ENCODE measurements around the gene MEIS2. TPM values are rescaled to one million over a fixed set of nuclear protein-coding genes. Genes with fewer than 3 reads are reported as not detected.

The MEIS2 gene
- total RNA-seq, 1 donor, result 0.21 TPM

- Histone ChIP-seq H3K4me1 (ENCODE audit: insufficient read depth, low read length) (no peaks in the 10 kb centered on the region), H3K4me3 (ENCODE audit: low read length) (no peak overlapping the region), H3K9me3 (ENCODE audit: low read depth, low read length) (no peaks in the 10 kb centered on the region), H3K27me3 (ENCODE audit: insufficient read depth, low read length) (peaks cover 87% of the 10 kb centered on the region)
Measured at GRCh38 chr15:36877294-36877693, 223.1 kb downstream of the MEIS2 start.

DNA sequence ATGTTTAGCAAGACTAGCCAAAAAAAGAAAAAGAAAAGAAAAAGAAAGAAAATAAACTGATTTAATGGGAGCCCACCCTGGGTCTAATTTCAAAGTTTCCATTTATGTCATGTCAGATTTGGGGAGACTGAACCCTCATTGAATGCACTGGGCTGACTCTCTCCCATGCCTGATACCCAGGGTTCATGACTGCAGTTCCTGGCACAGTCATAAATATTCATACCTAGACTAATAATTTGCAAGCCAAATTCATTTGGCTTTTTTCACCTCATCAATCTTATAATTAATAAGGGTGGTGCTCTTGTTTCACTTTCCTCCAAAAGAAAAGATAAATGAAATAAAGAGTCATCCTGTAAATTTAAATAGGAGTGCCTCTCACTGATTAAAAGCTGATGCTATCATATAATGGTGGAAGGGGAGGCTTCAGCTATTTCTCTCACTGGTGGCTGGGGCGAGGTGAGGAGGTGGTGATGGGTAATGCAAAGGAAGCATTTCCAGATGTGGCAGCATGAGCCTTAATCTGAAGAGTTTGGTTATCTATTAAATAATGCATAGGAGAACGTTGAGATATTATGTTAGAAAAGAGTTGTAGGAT lies 224.5 kb downstream of the MEIS2 start:
- H3K4me1 ChIP-seq (ENCODE audit: insufficient read depth, low read length), result no peaks in the 10 kb centered on the region
- H3K4me3 ChIP-seq (ENCODE audit: low read length), result no peak overlapping the region
- peaks cover 75% of the 10 kb centered on the region for H3K27me3 ChIP-seq (ENCODE audit: insufficient read depth, low read length)
- H3K9me3 ChIP-seq (ENCODE audit: low read depth, low read length), result no peaks in the 10 kb centered on the region

GRCh38 chr15:36874930-36875329 lies 225.4 kb downstream of the MEIS2 start:
- Histone ChIP-seq H3K4me1 (ENCODE audit: insufficient read depth, low read length) (no peaks in the 10 kb centered on the region), H3K27me3 (ENCODE audit: insufficient read depth, low read length) (peaks cover 66% of the 10 kb centered on the region), H3K9me3 (ENCODE audit: low read depth, low read length) (no peaks in the 10 kb centered on the region), H3K4me3 (ENCODE audit: low read length) (no peak overlapping the region)

GRCh38 chr15:36867436-36867835 lies 232.9 kb downstream of the MEIS2 start:
- no peak overlapping the region for H3K4me3 ChIP-seq (ENCODE audit: low read length)
- peaks cover 3% of the 10 kb centered on the region for H3K27me3 ChIP-seq (ENCODE audit: insufficient read depth, low read length)
- no peaks in the 10 kb centered on the region for H3K9me3 ChIP-seq (ENCODE audit: low read depth, low read length)
- no peaks in the 10 kb centered on the region for H3K4me1 ChIP-seq (ENCODE audit: insufficient read depth, low read length)

- Histone ChIP-seq H3K4me1 (ENCODE audit: insufficient read depth, low read length) (no peaks in the 10 kb centered on the region), H3K27me3 (ENCODE audit: insufficient read depth, low read length) (peaks cover under 1% of the 10 kb centered on the region), H3K4me3 (ENCODE audit: low read length) (no peak overlapping the region), H3K9me3 (ENCODE audit: low read depth, low read length) (no peaks in the 10 kb centered on the region)
Measured at GRCh38 chr15:36866896-36867295, 233.5 kb downstream of the MEIS2 start.

DNA sequence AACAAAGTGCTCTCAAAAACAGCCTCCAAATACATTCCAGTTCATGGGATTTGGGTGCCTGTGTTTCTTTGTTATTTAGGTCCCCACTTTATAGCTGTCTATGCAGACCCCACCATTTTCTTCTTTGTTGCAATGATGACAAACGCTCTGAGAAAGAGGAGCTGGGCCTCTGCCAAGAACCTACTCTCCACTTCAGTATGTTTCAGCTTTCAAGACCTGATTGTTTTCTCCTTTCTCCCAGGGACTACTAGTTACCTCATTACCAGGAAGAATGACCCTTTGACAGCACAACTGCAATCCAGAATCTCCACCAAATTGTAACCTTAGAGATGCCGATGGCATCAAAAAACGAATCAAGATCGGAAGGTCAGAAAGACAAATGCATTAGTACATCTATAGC lies 236.8 kb downstream of the MEIS2 start:
- no peaks in the 10 kb centered on the region for H3K4me1 ChIP-seq (ENCODE audit: insufficient read depth, low read length)
- no peaks in the 10 kb centered on the region for H3K9me3 ChIP-seq (ENCODE audit: low read depth, low read length)
- H3K27me3 ChIP-seq (ENCODE audit: insufficient read depth, low read length), result no peaks in the 10 kb centered on the region
- no peak overlapping the region for H3K4me3 ChIP-seq (ENCODE audit: low read length)

- Histone ChIP-seq H3K27me3 (ENCODE audit: insufficient read depth, low read length) (no peaks in the 10 kb centered on the region), H3K4me1 (ENCODE audit: insufficient read depth, low read length) (no peaks in the 10 kb centered on the region), H3K4me3 (ENCODE audit: low read length) (no peak overlapping the region), H3K9me3 (ENCODE audit: low read depth, low read length) (no peaks in the 10 kb centered on the region)
Measured at GRCh38 chr15:36860792-36861191, 239.6 kb downstream of the MEIS2 start.

DNA sequence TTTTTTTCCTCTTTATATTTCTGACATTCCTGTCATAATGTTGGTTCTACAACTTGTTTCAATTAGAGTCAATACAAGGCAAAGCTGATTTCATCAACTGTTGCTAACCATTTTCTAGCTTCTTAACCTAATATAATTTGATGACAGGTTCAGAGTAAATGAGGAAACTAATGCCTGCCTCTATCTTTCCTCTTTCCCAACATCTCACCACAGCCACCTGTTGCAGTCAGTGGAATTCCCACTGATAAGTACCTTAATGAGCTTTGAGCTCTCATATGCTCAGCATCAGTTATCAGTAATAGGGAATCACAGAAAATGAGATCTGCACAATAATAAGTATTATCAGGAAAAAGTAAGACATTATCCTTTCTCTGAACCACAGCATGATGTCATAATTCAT lies 241.9 kb downstream of the MEIS2 start:
- Histone ChIP-seq H3K4me3 (ENCODE audit: low read length) (no peak overlapping the region), H3K9me3 (ENCODE audit: low read depth, low read length) (no peaks in the 10 kb centered on the region), H3K4me1 (ENCODE audit: insufficient read depth, low read length) (no peaks in the 10 kb centered on the region), H3K27me3 (ENCODE audit: insufficient read depth, low read length) (no peaks in the 10 kb centered on the region)

GRCh38 chr15:36856339-36856973 lies 243.9 kb downstream of the MEIS2 start:
- Histone ChIP-seq H3K9me3 (ENCODE audit: low read depth, low read length) (no peaks in the 10 kb centered on the region), H3K27me3 (ENCODE audit: insufficient read depth, low read length) (no peaks in the 10 kb centered on the region), H3K4me3 (ENCODE audit: low read length) (no peak overlapping the region), H3K4me1 (ENCODE audit: insufficient read depth, low read length) (no peaks in the 10 kb centered on the region)

- Histone ChIP-seq H3K4me1 (ENCODE audit: insufficient read depth, low read length) (no peaks in the 10 kb centered on the region), H3K4me3 (ENCODE audit: low read length) (no peak overlapping the region), H3K9me3 (ENCODE audit: low read depth, low read length) (no peaks in the 10 kb centered on the region), H3K27me3 (ENCODE audit: insufficient read depth, low read length) (peaks cover 2% of the 10 kb centered on the region)
Measured at GRCh38 chr15:36850864-36851263, 249.5 kb downstream of the MEIS2 start.

GRCh38 chr15:36845270-36845669 lies 255.1 kb downstream of the MEIS2 start:
- Histone ChIP-seq H3K4me3 (ENCODE audit: low read length) (no peak overlapping the region), H3K9me3 (ENCODE audit: low read depth, low read length) (no peaks in the 10 kb centered on the region), H3K27me3 (ENCODE audit: insufficient read depth, low read length) (peaks cover 2% of the 10 kb centered on the region), H3K4me1 (ENCODE audit: insufficient read depth, low read length) (no peaks in the 10 kb centered on the region)

- H3K4me1 ChIP-seq (ENCODE audit: insufficient read depth, low read length), result no peaks in the 10 kb centered on the region
Measured at GRCh38 chr15:36844534-36844998, 255.8 kb downstream of the MEIS2 start.

GRCh38 chr15:36843822-36844221 lies 256.5 kb downstream of the MEIS2 start:
- H3K4me1 ChIP-seq (ENCODE audit: insufficient read depth, low read length), result no peaks in the 10 kb centered on the region
- H3K9me3 ChIP-seq (ENCODE audit: low read depth, low read length), result no peaks in the 10 kb centered on the region
- H3K27me3 ChIP-seq (ENCODE audit: insufficient read depth, low read length), result no peaks in the 10 kb centered on the region
- no peak overlapping the region for H3K4me3 ChIP-seq (ENCODE audit: low read length)

More at GRCh38 chr15:36844534-36844998, 255.8 kb downstream of the MEIS2 start:
- no peaks in the 10 kb centered on the region for H3K9me3 ChIP-seq (ENCODE audit: low read depth, low read length)
- no peak overlapping the region for H3K4me3 ChIP-seq (ENCODE audit: low read length)
- peaks cover 2% of the 10 kb centered on the region for H3K27me3 ChIP-seq (ENCODE audit: insufficient read depth, low read length)

GRCh38 chr15:36841193-36841592 lies 259.2 kb downstream of the MEIS2 start:
- H3K9me3 ChIP-seq (ENCODE audit: low read depth, low read length), result no peaks in the 10 kb centered on the region
- no peak overlapping the region for H3K4me3 ChIP-seq (ENCODE audit: low read length)
- no peaks in the 10 kb centered on the region for H3K27me3 ChIP-seq (ENCODE audit: insufficient read depth, low read length)
- H3K4me1 ChIP-seq (ENCODE audit: insufficient read depth, low read length), result no peaks in the 10 kb centered on the region
